Vagina (tissue), 1 donor: Measurements from ENCODE around the gene IRF2. TPM values are rescaled to one million over a fixed set of nuclear protein-coding genes. Genes with fewer than 3 reads are reported as not detected.

Experiments used
- small RNA-seq: library from RNA; depleted of rRNA; stranded (forward); fragments of <200 nt; gene quantifications from one replicate; pipeline ENCODE3, GENCODE V24; 2016
- total RNA-seq: library from RNA; depleted of rRNA; stranded (reverse); fragments of >200 nt; gene quantifications from one replicate; pipeline ENCODE4 v1.2.3, GENCODE V29; 2016

IRF2 gene
- total RNA-seq, 1 donor from 2014 or later, result 18.7 TPM

Small RNA genes within 50 kb of the gene (small RNA-seq; reads per million reads assigned to genes)
- not detected for gene RF00152

Other genes starting within 250 kb of the IRF2 start
- gene CASP3, start 174.9 kb upstream of the IRF2 start, total RNA-seq, result 11.3 TPM
- gene PRIMPOL, start 175.2 kb upstream of the IRF2 start, total RNA-seq, result 14.0 TPM